HG02610 (cell line): ENCODE measurements around the gene TPSD1.
"Not testable (repeated sequence)": the region's sequence is repeated elsewhere in the genome, so short reads cannot be mapped to it uniquely, and the experiment has no call there.

ENCODE experiments used
- ATAC-seq: cut with Tn5 transposase; IDR thresholded peaks from one replicate; pipeline ENCODE4 v1.9.1; 2021; ENCODE audit warnings: mild to moderate bottlenecking, moderate library complexity; ENCODE audit not compliant: unreplicated experiment

Gene TPSD1

GRCh38 chr16:1255276-1256122 is at the start of gene TPSD1:
Gene TPSD1 (plus strand): TSS chr16:1256069. CDS start chr16:1256281, 212 bp downstream.
- ATAC-seq: not testable (repeated sequence)

DNA sequence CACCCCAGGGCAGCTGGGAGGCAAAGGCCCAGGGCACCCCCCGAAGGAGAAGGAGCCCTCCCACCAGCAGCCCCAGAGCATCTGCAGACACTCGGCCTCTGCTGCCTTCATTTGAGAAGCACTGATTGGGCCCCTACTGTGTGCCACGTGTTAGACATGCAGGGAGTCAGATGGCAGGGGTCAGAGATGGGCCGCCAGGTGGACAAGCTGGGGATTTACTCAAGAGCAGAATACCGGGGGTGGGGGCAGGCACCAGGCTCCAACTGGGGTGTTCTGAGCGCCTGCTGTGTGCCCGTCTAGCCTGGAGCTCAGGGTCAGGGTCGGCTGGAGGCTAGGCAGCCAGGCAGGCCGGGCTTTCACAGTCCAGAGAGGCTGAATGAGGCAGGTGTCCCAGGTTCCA is 49.5 kb upstream of the TPSD1 start:
- ATAC-seq: no peak

DNA sequence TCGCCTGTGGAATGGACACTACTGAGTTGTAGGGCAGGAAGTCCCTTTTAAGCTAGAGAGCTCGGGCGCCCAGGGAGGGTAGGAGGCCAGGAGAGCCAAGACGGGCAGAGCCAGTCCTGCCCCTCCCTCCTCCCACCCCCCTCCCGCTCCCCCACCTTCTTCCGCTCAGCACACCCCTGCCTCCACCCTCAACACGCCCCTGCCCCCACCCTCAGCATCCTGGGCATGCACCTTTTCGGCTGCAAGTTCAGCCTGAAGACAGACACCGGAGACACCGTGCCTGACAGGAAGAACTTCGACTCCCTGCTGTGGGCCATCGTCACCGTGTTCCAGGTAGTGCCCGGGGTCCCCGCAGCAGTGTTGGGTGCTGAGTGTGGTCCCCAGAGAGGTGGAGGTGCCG is 49.1 kb upstream of the TPSD1 start:
- ATAC-seq: no peak

- ATAC-seq: no peak
Observed at GRCh38 chr16:1208239-1208830, 47.5 kb upstream of the TPSD1 start.

GRCh38 chr16:1209081-1209480 is 46.8 kb upstream of the TPSD1 start:
- no peak for ATAC-seq

- no peak for ATAC-seq
Observed at GRCh38 chr16:1210461-1210860, 45.4 kb upstream of the TPSD1 start.

DNA sequence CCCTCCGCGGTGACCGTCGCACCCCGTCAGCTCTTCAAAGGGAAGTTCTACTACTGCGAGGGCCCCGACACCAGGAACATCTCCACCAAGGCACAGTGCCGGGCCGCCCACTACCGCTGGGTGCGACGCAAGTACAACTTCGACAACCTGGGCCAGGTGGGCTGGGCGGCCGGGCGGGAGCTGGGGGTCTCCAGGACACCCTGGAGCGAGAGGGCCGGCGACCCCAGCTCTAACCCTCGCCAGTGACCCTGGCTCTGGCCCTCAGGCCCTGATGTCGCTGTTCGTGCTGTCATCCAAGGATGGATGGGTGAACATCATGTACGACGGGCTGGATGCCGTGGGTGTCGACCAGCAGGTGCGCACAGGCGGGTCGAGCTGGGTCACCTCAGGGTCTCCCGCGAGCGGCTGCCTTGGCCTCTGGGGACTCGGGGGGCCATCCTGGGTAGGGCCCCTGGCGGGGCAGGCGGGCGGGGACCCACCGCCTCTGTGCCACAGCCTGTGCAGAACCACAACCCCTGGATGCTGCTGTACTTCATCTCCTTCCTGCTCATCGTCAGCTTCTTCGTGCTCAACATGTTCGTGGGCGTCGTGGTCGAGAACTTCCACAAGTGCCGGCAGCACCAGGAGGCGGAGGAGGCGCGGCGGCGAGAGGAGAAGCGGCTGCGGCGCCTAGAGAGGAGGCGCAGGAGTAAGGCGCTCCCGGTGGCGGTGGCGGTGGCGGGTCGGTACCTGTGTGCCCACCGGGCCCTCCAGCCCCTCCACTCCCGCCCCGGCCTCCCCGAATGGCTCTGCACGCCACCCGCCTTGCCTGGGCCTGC is 44.2 kb upstream of the TPSD1 start:
- no peak for ATAC-seq

DNA sequence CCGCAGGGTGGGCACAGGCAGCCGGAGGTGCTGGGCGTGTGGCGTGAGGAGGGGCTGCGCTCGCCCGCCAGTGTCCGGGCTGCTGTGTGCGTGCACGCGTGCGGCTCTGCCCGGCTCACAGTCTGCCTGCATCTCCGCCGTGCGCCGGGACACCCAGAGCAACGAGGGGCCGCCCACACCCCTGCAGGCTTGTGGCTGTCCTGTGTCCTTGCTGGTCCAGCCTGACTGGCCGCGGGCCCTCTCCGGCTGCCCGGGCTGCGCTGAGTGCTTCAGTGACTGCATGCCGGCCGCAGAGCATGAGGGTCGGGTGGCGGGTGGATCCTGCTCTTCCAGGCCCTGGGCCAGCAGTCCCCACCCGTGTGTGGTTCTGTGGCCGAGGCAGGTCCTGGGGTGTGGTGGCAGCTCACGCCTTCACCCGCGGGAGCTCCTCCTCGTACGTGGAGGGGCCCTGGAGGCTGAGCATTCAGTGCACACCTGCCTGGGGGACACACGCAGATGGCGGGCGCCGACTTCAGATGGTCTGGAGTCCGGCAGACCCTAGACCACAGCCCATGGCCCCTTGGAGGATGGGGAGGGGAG is 43.2 kb upstream of the TPSD1 start:
- no peak for ATAC-seq

GRCh38 chr16:1213231-1213630 is 42.6 kb upstream of the TPSD1 start:
- ATAC-seq: no peak

DNA sequence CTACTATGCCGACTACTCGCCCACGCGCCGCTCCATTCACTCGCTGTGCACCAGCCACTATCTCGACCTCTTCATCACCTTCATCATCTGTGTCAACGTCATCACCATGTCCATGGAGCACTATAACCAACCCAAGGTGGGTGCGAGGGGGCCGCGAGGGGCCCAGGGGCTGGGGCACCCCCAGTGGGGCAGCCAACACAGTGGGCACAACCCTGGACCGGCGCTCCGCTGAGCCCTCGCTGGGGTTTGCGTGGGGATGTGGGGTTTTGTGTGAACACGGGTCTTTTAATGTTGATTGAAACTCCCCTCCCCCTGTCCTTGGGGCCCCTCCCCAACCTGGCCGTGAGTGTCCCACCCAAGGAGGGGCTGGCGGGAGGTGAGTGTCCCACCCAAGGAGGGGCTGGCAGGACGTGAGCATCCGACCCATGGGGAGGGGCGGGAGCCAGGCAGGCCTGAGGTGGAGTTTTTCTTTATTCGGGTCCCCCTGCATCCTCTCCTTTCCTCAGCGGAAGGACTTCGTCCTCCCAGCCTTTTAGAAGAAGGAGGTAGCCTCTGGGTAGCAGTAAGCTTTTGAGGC is 42.0 kb upstream of the TPSD1 start:
- ATAC-seq: no peak

GRCh38 chr16:1214719-1215118 is 41.1 kb upstream of the TPSD1 start:
- ATAC-seq: no peak

DNA sequence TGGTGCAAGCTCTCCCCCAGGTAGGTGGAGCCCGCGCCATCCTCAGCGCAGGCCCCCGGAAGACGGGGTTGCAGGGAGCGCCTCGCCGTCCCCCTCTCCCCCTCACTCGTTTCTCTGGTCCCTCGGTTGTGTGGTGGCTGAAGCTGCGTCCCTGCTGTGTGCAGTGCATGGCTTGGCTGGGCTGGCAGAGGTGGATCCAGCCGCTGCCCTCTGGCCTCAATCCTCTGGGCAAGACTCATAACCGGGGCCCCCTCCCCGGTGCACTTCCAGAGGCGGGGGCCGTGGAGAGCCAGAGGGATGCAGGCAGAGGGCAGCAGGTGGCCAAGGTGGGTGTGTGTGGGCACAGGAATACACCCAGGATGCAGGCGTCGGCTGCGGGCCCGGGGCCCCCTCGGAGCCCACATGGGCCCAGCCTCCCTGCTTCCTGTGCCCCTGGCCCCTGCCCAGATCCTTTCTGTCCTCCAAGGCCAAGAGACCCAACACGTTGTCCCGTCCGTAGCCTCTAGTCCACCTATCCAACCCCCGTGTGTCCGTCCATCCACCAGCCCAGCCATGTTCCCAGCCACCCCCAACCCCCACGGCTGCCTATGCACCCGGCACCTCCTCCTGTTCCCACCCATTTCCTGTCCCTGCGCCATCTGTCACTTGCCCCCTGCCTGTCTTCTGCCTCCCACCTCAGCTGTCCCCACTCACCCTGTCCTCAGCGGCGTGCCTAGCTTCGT is 40.1 kb upstream of the TPSD1 start:
- ATAC-seq: no peak

DNA sequence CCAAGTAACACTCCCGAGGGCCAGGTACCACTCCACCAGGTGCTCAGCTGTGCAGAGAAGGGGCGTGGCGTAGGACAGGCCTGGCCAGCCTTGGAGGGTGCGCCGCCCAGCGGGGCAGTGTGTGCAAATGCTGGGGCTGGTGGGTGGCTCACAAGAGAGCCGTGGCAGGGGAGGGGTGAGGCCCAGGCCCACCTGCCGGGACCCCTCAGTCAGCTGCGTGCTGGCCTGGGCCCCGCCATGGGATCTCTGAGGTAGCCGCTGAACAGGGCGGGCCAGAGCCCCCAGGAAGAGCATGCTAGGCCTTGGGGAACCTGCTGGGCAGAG is 39.6 kb upstream of the TPSD1 start:
- no peak for ATAC-seq

DNA sequence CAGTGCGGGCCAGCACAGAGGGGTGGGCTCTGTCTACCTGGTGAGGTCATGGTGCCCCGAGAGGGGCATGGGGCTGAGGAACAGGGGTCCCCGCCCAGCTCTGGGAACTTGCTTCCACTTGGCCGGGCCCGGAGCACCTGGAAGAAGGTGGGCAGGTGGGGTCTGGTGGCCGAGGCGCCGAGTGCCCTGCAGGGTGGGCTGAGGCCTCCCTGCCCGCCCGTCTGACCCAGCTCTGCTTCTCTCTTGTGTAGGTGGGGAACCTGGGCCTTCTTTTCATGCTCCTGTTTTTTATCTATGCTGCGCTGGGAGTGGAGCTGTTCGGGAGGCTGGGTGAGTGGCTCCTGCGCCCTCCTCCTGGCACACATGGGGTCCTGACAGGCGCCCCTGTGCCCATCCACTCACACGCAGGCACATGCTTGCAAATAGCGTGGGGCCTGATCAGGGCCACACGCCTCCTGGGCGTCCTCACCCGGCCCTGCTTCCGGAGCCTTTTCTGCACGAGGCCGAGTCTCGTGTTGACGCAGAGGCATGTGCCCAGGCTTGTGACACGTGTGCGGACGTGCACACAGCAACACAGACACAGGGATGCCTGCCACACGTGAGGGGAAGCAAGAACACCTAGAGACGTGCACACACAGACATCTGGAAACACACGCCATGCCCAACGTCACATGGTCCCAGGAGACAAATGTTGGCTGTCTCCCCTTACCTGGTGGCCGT is 39.0 kb upstream of the TPSD1 start:
- no peak for ATAC-seq

DNA sequence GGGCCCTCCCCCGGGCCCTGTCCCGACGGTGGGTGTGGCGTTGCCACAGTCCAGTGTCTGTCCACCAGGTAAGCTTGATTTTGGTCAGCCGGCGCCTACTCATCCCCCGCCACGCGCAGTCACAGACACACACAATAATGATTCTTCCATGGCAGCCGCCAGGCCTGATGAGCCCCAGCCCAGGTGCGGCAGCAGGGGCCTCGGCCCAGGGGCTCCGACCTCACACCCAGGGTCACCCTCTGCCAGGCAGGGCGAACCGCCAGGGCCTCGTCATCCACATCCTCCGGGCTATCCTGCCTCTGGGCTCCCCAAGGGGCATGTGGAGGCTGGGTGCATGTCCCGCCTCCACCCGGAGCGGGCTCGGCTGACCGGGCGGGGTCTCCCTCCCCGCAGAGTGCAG is 38.3 kb upstream of the TPSD1 start:
- no peak for ATAC-seq

DNA sequence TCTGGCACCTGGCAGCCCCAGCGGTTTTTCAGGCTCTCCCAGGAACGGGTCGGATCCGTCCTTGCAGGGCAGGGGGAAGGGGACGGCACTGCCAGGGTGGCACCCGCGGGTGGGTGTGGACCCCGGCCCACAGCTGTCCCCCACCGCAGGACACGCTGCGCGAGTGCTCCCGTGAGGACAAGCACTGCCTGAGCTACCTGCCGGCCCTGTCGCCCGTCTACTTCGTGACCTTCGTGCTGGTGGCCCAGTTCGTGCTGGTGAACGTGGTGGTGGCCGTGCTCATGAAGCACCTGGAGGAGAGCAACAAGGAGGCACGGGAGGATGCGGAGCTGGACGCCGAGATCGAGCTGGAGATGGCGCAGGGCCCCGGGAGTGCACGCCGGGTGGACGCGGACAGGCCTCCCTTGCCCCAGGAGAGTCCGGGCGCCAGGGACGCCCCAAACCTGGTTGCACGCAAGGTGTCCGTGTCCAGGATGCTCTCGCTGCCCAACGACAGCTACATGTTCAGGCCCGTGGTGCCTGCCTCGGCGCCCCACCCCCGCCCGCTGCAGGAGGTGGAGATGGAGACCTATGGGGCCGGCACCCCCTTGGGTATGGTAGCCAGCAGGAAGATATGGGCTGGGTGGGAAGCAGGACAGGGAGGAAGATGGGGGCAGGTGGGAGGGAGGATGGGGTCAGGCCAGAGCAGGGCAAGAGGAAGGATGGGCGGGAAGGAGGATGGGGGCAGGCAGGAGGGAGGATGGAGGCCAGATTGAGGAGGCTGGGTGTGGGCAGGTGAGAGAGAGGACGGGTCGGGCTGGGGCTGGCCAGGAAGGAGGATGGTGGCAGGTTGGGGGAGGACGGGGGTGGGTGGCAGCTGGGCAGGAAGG is 37.6 kb upstream of the TPSD1 start:
- ATAC-seq: no peak

DNA sequence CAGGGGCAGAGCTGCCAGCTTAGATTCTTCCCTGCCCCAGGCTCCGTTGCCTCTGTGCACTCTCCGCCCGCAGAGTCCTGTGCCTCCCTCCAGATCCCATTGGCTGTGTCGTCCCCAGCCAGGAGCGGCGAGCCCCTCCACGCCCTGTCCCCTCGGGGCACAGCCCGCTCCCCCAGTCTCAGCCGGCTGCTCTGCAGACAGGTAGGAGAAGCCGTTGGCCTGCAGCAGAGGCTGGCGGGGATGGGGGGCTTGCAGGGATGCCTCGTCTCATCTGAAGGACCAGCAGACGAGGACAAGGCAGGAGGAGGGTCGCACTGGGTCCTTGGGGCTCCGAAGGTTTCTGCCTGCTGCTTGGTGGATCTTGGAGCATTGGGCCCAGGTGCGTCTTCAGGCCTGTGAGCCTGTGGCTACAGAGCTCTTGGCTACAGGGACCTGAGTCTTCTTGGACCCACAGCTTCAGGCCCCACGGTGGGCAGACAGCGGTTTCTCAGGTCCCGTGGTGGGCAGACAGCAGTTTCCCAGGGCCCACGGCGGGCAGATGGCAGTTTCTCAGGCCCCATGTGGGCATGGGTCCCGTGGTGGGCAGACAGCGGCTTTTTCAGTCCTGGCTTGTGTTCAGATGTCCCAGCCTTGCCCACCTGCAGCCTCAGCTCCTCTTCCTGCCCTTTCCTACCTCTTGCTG is 36.8 kb upstream of the TPSD1 start:
- ATAC-seq: no peak

GRCh38 chr16:1220098-1220728 is 35.7 kb upstream of the TPSD1 start:
- ATAC-seq: no peak
